Superior temporal gyrus (tissue), 1 donor: ENCODE measurements around the gene CMTM4.
"Not testable (repeated sequence)": the region's sequence is repeated elsewhere in the genome, so short reads cannot be mapped to it uniquely, and the experiment has no call there.

Experiments
- DNase-seq: peaks from one replicate; pipeline ENCODE4 v3.0.0-alpha.2; 2016; ENCODE audit errors: extremely low spot score

The CMTM4 gene

DNA sequence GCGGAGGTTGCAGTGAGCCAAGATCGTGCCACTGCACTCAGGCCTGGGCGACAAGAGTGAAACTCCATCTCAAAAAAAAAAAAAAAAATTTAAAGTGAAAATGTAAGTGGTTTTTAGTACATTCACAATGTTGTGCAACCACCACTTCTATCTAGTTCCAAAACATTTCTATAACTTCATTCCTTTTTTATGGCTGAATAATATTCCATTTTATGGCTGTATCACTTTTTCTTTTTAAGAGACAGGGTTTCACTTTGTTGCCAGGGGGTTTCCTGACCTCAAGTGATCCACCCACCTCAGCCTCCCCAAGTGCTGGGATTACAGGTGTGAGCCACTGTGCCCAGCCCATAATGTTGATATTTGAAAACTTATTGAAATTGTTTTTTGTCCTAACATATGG is 103.7 kb downstream of the CMTM4 start:
- DNase-seq, result no peak

DNA sequence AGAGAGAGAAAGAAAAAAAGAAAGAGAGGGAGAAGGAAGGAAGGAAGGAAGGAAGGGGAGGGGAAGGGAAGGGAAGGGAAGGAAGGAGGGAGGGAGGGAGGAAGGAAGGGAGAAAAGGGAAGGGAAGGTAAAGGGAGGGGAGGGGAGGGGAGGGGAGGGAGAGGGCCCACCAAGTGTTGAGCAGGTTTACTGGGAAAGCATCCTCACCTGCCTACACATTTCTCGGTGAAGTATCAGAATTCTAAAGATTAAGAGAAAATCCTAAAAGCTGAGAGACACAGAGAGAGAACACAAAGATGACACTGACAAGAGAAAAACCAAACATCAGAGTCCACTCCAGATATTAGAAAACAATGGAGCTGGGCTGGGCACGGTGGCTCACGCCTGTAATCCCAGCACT is 104.3 kb downstream of the CMTM4 start:
- no peak for DNase-seq

DNA sequence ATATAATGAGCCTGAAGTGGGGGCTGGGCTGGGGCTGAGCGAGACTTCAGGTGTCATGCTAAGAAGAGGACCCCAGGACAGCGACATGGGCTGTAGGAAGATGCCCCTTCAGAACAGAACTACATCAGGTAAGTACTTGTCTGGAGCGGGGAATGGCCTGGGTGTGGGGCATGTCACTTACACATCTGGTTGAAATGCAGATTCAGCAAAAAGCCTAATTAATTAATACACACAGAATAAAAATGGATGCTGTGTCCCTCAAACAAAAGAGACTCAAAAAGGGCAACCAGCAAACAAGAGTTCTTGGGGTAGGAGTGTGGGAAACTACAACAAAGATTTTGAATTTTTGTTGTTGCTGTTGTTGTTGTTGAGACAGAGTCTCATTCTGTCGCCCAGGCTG is 105.5 kb downstream of the CMTM4 start:
- DNase-seq, result no peak

DNA sequence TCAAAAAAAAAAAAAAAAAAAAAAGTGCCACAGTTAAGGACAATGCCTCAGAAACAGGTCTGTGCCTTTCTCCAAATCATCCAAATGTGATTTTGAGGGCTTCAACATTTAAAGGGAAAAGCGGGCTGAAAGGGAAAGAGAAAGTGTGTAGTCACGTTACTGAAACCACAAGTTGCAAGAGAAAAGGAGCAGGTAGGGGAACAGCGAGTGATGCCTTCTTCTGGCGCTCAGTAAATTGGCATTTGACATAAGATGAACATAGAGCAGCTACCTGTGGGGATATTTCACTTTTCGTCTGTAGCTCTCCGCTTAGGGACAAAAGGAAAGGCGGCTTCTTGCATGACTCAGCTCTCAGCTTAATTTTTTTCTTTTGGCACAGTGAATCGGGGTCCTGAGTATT is 106.2 kb downstream of the CMTM4 start:
- DNase-seq, result no peak

DNA sequence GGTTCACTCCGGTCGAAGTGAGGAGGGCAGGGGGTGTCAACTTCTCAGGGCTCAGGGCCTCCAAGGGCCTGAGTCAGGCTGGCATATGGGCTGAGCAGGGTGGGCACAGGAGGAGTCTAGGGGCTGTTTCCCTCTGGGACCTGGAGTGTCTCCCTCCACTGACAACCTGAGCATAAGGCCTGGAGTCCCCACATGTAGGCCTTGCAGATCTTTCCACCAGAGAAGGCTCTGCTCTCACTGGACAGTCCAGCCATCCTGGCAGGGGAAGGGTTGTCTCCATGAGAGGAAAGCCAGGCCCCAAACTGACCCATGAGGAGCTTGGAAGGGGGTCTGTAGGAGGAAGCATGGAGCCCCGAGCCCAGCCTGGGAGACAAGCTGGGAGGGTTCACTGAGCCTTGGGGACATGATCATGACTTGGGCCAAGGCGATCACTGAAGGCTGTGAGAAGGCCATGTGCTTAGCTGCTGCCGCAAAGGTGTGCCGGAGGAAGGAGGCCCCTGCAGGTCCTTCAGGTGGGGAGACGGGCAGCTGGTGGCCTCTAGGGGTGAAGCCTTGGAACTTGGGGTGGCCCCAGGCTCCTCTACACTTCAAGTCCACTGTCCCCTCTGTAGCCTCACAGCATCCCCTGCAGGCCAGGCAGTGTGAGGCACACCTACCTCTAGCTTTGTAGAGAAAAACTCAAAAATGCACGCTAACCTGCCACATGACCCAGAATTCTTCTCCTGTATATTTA is 107.4 kb downstream of the CMTM4 start:
- DNase-seq, result no peak

DNA sequence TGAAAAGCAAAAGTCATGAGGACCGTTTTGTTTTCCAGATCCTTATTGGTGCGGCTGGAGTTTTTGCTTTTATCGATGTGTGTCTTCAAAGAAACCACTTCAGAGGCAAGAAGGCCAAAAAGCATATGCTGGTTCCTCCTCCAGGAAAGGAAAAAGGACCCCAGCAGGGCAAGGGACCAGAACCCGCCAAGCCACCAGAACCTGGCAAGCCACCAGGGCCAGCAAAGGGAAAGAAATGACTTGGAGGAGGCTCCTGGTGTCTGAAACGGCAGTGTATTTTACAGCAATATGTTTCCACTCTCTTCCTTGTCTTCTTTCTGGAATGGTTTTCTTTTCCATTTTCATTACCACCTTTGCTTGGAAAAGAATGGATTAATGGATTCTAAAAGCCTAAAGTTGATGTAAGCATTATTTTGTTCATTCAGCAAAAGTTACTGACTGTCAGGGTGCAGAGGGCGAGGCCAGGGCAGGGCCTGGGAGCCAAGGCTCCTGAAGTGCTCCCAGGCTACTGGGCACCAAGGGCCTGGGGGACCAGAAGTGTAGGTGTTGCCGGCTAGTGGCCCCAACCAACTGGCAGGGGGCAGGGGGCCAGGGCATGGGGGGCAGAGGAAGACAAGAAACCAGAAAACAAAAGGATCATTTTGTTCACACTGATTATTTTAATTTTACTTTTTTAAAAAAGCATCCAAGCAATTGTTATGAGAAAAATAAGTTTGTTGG is 108.5 kb downstream of the CMTM4 start:
- no peak for DNase-seq

DNA sequence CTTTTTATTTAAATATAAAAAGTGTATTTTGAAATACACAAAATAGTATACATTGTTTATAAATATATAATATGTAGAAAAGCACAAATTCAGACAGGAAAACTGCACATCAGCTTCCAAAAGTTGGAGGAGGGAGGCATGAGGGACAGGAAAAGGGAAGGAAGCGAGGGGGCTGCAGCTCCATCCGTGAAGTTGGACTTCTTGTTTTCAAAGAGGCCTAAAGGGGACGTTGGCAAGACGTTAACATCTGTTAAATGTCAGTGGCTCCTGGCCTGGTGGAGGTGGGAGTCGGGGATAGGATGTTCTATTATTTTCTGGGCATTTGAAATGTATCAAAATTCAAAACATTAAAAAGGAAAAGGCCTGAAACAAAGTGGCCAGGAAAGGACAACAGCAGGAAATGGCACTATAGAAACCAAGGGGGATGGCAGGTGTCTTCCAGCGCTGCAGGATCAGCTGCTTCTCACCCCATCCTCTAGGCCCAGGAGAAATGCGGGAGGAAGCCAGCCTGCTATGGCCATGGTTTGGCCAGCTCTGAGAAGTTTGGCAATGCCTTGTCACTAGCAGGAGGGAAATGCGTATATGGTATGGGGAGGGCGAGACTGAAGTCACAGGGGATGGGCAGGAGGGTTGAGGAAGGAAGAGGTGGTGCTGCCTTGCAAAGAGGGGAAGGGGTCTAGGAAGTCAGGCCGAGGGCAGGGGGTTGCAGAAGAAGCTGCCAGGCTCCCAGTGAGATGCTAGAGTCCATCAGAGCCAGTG is 110.9 kb downstream of the CMTM4 start:
- no peak for DNase-seq

DNA sequence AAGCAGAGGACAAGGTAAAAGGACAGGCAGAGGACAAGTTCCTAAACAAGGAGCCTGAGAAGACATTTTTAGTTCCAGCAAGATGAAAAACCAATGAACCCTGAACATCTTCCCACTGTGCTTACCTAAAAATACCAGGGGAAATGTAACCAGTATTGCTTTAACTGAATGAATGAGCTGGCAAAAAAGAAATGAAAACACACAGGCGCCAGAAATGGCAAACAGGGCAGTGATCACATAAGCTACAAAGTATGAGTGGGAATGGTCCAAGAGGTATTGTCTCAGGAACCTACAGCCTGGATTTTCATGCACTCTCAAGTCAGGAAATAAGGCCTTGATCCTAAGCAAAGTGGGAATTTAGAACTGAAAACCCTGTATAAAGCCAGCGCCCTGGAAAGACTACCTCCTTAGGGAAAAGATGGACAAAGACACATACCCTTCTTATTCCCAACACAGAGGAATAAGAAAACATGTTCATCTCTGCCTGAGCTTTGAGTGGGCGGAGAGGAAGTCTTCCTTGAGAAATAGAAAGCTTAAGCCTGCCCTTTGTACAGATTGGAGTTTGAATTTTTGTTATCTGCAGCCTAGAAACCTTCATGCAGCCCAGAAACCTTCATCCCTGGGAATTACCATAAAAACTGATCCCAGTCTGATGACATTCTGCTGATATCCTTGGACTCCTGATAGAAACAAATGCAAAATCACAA is 115.1 kb downstream of the CMTM4 start:
- DNase-seq, result no peak

DNA sequence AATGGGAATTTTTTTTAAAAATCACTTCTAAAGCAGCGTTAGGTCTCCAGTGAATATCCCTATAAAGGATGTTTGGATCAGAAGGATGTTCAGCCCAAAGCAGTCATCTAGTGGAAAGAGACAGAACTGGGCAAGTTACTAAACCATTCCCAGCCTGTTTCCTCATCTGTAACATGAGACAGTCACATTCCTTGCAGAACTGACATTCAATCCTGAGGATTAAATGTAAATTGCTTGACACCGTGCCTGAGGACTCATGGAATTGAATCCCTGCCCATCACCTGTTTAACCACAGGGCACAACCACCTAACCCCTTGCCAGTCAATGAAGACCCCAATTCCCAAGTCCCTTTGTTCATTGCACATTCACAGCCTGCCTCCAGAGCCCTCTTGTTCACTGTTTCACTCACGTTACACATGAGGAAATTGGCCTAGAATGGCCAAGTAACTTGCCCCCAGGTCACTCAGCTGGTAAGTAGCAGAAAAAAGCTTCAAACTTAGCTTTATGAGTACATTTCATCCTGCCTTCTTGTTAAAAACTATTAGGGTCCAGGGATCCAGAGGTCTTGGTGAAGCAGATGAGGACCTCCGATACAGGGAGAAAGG is 115.8 kb downstream of the CMTM4 start:
- no peak for DNase-seq

DNA sequence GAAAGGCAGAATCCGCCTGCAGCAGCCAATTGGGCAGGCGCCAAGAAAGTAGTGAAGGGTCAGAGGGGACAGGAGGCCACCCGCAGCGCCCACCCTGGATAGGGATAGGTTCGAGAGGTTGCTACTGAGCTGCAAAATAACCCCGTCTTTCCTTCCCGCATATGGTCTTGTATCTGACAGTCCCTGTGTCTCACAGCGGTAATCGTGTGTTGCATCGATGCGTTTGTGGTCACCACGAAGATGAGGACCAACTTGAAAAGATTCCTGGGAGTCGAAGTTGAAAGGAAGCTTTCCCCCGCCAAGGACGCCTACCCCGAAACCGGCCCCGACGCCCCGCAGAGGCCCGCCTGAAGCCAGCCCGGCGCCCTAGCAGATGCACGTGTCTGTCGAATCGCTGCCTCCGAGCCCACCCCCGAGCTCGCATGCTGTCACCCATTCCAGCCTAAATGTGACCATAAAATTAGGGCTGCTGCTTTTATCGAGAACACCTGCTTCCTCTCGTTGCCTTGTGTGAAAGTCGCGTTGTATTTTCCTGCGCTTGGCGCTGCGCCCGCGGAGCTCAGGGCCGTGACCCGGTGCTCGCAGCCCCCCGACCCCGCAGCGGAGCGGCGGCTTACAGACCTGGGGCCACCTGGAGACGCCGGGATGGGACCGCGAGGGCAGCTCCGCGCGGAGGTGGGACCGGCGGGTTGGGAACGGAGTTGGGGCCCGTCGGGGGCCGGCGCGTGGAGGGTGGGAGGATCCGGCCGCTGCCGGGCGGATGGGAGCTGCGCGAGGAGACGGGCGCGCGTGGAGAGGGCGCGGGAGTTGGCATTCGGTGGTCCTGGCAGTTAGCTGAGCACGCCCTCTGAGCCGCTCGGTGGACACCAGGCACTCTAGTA is 117.7 kb downstream of the CMTM4 start, which contains the start of gene CMTM2:
Gene CMTM2, plus strand, starts transcription at position 813 of the 881 bp plus-strand sequence. CDS start 145 bp downstream, outside the sequence.
- no peak for DNase-seq

DNA sequence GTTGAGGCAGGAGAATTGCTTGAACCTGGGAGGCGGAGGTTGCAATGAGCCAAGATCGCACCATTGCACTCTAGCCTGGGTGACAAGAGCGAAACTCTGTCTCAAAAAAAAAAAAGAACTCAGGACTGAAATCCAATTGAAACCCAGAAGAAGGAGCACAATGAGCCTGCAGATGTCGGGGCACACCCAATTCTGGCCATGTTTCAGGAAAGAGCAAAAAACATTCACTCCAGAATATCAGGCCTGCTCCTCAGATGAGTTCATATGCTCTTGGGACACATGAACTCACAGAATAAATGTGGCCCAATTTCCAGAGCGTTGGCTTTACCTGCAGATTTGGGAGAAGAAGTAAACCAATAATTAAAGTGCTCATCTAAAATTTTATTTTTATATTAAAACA is 120.2 kb downstream of the CMTM4 start:
- no peak for DNase-seq

DNA sequence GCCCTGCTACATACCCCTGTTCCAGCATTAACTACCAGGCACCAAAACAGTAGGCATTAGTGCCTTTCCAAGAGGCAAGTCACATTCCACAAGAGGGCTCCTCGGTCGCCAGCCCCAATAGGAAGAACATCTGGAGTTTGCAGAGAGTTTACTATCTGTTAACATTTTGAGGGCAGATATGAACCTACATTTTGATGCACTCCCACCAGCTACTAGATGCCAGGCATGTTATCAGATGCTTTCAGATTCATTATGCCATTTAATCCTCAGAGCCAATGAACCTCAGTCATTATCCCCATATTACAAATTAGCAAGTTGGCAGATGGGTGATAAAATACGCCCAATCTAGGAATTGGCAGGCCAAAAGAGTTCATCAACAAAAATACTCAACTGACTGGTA is 121.5 kb downstream of the CMTM4 start:
- no peak for DNase-seq

DNA sequence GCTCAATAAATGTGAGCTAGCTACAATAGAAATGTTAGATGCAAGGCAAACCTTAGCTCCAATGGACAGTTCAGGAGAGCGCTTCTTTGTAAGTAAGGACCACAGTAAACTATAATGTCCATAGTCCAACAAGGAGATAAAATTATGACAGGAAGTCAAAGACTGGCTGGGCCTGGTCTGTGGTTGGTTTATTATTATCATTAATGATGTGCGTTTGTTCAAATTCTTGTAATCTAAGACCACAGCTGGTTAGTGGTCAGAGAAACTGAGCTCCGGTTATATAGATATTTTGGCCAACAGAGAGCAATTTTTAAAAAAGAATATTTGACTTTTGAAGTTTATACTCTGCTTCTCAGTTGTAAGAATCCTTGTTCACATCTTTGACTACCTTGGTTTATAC is 122.0 kb downstream of the CMTM4 start:
- DNase-seq, result no peak

DNA sequence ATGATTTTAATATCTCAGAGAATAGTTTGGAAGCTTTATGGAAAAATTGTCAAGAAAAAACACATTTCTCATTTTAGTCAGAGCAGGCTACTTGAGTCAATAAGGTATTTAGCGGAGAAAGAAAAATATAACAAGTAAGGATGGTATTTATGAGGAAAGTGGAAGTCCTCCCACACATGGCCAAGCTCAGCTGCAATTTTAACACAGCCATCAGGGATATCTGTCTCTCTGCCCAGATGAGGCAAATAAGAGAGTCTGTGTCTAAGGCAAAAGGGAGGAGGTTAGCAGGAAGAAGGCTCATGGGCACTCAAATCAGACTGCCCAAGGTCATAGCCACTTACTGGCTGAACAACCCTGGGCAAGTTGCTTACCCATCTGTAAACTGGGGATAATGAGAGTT is 122.5 kb downstream of the CMTM4 start:
- no peak for DNase-seq

DNA sequence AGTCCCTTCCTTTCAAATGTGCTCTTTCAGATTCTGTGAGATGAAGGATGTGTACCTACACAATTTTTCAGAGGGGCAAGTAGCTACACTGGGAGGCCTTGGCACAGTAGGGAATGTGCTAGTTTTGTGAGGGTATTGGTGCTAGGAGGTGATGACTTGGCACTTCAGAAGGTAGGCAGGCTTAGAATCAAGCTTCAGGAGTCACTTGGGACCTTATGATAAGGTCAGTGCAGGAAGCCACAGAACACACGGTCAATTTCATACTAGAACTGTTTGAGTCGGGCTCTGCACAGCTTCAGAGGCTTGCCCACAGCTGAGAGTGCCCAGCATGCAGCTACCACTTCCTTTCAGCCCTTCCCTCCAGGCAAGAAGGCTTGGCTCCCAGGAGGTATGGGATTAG is 124.2 kb downstream of the CMTM4 start:
- DNase-seq, result no peak

DNA sequence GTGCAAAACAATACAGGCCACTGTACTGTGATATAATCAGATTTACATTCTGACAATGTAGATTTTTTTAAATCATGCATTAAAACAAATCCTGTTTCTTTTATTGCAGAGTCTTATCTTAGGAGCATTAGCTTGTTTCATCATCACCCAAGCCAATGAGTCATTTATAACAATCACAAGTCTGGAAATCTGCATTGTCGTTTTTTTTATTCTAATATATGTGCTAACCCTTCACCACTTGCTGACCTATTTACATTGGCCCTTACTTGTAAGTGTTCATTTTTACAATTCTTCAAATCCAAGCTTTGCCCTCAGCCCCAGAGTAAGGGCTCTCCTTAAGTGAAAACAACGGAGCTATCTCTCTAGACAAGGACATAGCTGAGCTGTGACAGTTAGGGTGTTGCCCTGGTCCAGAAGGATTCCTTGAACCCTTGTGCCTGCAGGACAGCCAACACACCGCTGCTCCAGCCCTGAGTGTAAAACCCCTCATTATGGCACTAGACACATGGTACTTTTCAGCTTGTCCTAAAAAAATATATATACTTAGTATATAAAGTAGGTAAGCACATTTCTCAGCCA is 126.6 kb downstream of the CMTM4 start:
- no peak for DNase-seq

DNA sequence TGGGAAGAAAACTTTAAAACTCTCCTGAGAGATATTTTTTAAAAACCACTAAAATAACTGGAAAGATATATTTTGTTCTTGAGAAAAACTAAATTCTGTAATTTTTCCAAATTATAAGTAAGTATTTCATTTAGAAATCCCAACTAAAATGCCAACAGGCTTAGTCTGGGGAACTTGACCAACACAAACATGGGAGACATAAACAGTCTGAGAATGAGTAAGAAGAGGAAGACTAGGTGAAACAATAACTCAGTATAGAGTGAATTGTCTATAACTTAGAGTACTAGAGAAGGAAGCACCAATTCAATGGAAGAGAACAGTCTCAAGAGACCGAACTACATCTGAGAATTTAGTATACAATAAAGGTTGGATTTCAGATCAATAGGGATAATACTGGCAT is 127.4 kb downstream of the CMTM4 start:
- DNase-seq, result no peak

DNA sequence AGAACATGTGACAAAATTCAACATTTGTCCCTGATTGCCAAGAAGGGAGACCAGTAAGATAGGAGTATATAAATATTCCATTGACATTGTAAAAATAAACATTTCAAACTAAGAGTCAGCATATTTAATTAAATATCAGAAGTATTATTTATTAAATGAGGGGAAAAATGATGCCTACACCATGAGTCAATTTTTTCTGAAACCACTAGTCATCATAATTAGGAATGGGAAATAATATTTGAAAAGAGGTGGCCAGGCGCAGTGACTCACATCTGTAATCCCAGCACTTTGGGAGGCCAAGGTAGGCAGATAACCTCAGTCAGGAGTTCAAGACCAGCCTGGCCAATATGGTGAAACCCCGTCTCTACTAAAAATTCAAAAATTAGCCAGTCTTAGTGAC is 128.2 kb downstream of the CMTM4 start:
- DNase-seq, result no peak

DNA sequence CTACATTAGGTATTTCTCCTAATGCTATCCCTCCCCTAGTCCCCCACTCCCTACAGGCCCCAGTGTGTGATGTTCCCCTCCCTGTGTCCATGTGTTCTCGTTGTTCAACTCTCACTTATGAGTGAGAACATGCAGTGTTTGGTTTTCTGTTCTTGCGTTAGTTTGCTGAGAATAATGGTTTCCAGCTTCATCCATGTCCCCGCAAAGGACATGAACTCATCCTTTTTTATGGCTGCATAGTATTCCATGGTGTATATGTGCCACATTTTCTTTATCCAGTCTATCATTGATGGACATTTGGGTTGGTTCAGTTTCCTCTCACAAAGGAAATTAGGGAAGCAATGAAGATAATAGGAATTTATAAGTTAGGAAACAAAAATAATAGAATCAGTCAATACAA is 129.3 kb downstream of the CMTM4 start:
- not testable (repeated sequence) for DNase-seq
